MM.1S (cell line): ENCODE results near the gene MAPK9.

Experiments
- DNase-seq: peaks from one replicate; pipeline ENCODE4 v3.0.0-alpha.2; 2015
- H2AFZ ChIP-seq: fragments of 300-600 bp; sonication (generic); 2 replicates; pipeline ENCODE4 v1.6.0; 2016; ENCODE audit warnings: antibody characterized with exemption, low read length
- H3F3A ChIP-seq: fragments of 300-600 bp; sonication (generic); 2 replicates; pipeline ENCODE4 v1.6.1; 2016; ENCODE audit warnings: mild to moderate bottlenecking, antibody characterized with exemption, low read length, moderate library complexity, mixed read lengths; ENCODE audit not compliant: insufficient read depth
- H3K27ac ChIP-seq: fragments of 300-600 bp; sonication (generic); 2 replicates; pipeline ENCODE4 v1.5.1; 2016; ENCODE audit warnings: mild to moderate bottlenecking, low read length
- H3K27me3 ChIP-seq: fragments of 300-600 bp; sonication (generic); replicated peaks from 2 replicates; pipeline ENCODE4 v1.6.0; 2016; ENCODE audit warnings: low read length; ENCODE audit not compliant: insufficient read depth
- H3K36me3 ChIP-seq: fragments of 300-600 bp; sonication (generic); replicated peaks from 2 replicates; pipeline ENCODE4 v1.6.1; 2016; ENCODE audit warnings: mild to moderate bottlenecking, low read length, mixed read lengths; ENCODE audit not compliant: insufficient read depth
- H3K4me1 ChIP-seq: fragments of 300-600 bp; sonication (generic); 2 replicates; pipeline ENCODE4 v1.6.1; 2016; ENCODE audit warnings: low read length, mixed read lengths
- H3K4me2 ChIP-seq: fragments of 300-600 bp; sonication (generic); 2 replicates; pipeline ENCODE4 v1.6.0; 2016; ENCODE audit warnings: low read depth, low read length
- H3K4me3 ChIP-seq: fragments of 300-600 bp; sonication (generic); 2 replicates; pipeline ENCODE4 v1.5.1; 2016; ENCODE audit warnings: low read length, mixed read lengths
- H3K79me2 ChIP-seq: fragments of 300-600 bp; sonication (generic); 2 replicates; pipeline ENCODE4 v1.6.1; 2016; ENCODE audit warnings: mixed run types, low read length, mixed read lengths
- H3K9ac ChIP-seq: fragments of 300-600 bp; sonication (generic); 2 replicates; pipeline ENCODE4 v1.6.1; 2016; ENCODE audit warnings: low read length, mixed read lengths
- H3K9me2 ChIP-seq: fragments of 300-600 bp; sonication (generic); replicated peaks from 2 replicates; pipeline ENCODE4 v1.6.1; 2016; ENCODE audit warnings: mild to moderate bottlenecking, low read length, mixed read lengths; ENCODE audit not compliant: insufficient read depth
- H3K9me3 ChIP-seq: fragments of 300-600 bp; sonication (generic); replicated peaks from 2 replicates; pipeline ENCODE4 v1.6.1; 2016; ENCODE audit warnings: mild to moderate bottlenecking, low read length, mixed read lengths; ENCODE audit not compliant: insufficient read depth
- H4K20me1 ChIP-seq: fragments of 300-600 bp; sonication (generic); 2 replicates; pipeline ENCODE4 v1.6.1; 2016; ENCODE audit warnings: mild to moderate bottlenecking, low read length, moderate library complexity, mixed read lengths; ENCODE audit not compliant: insufficient read depth
- EZH2 ChIP-seq: fragments of 300-600 bp; sonication (generic); optimal IDR thresholded peaks from 2 replicates; pipeline ENCODE3; 2017; ENCODE audit warnings: low read depth, mild to moderate bottlenecking, antibody characterized with exemption, low read length, mixed read lengths
- EZH2phosphoT487 ChIP-seq: fragments of 300-600 bp; sonication (generic); IDR thresholded peaks from 2 replicates; pipeline ENCODE4 v1.6.1; 2018; ENCODE audit warnings: antibody characterized with exemption, low read length
- TF ChIP-seq, protein P1 (sequence below): fragments of 300-600 bp; sonication (generic); IDR thresholded peaks from 2 replicates; pipeline ENCODE4 v1.5.1; 2016; ENCODE audit warnings: antibody characterized with exemption, low read length, mixed read lengths

The MAPK9 gene

DNA sequence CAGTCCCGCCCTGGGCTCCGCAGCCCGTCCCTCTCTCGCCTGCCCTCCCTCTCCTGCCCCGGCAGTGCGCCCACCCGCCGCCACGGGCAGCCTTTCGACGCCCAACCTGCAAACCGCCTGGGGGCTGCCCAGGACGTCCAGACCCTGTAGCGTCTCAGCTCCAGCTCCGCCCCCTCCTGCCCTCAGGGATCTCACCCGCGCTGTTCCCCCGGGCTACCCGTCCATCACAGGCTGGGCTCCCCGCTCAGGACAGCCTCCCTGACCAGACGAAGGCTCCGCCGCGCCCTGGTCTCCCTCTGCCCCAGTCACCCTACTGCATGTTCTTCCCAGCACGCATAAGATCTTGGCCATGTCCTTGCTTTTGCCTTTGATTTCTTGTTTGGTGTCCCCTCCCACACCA lies 84.3 kb downstream of the MAPK9 start:
- no peak overlapping the region for H3K9ac ChIP-seq
- no peaks in the 10 kb centered on the region for H3K9me2 ChIP-seq
- H3K27ac ChIP-seq: no peak overlapping the region
- H3K9me3 ChIP-seq: no peaks in the 10 kb centered on the region
- no peaks in the 10 kb centered on the region for H3K4me1 ChIP-seq
- no peak overlapping the region for H2AFZ ChIP-seq
- no peak overlapping the region for H3K4me3 ChIP-seq
- TF ChIP-seq, protein P1, sequence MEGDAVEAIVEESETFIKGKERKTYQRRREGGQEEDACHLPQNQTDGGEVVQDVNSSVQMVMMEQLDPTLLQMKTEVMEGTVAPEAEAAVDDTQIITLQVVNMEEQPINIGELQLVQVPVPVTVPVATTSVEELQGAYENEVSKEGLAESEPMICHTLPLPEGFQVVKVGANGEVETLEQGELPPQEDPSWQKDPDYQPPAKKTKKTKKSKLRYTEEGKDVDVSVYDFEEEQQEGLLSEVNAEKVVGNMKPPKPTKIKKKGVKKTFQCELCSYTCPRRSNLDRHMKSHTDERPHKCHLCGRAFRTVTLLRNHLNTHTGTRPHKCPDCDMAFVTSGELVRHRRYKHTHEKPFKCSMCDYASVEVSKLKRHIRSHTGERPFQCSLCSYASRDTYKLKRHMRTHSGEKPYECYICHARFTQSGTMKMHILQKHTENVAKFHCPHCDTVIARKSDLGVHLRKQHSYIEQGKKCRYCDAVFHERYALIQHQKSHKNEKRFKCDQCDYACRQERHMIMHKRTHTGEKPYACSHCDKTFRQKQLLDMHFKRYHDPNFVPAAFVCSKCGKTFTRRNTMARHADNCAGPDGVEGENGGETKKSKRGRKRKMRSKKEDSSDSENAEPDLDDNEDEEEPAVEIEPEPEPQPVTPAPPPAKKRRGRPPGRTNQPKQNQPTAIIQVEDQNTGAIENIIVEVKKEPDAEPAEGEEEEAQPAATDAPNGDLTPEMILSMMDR: no peak
- no peak for TF ChIP-seq EZH2phosphoT487
- no peak for TF ChIP-seq EZH2
- H3F3A ChIP-seq: no peaks in the 10 kb centered on the region
- no peaks in the 10 kb centered on the region for H3K36me3 ChIP-seq
- peaks cover 4% of the 10 kb centered on the region; the same call in 1 of the 2 replicates for H3K27me3 ChIP-seq
- no peak for DNase-seq
- no peak overlapping the region for H3K4me2 ChIP-seq
- no peaks in the 10 kb centered on the region for H3K79me2 ChIP-seq
- H4K20me1 ChIP-seq: no peaks in the 10 kb centered on the region

DNA sequence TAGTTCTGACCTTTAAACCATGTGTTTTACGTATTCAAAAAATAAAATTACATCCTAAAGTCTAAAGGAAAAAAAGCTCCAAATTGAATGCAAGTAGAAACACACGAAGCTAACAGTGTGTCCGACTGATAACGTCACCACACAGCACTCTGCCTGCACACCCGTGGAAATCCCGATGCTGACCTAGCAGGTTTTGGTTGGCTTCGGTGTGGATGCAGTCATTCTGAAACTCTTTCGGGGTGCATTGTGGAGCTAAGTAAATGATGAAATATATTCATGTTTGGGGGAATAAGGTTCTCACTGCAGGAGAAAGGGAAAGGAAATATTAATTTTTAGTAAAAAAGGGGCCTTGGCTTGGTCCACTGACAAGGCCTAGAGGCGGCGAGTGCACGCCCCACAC lies 84.9 kb downstream of the MAPK9 start:
- peaks cover 4% of the 10 kb centered on the region; the same call in 1 of the 2 replicates for H3K27me3 ChIP-seq
- TF ChIP-seq, protein P1: no peak
- TF ChIP-seq EZH2phosphoT487 (no peak), EZH2 (no peak)
- H3K36me3 ChIP-seq: no peaks in the 10 kb centered on the region
- no peaks in the 10 kb centered on the region for H4K20me1 ChIP-seq
- no peak overlapping the region for H3K4me2 ChIP-seq
- no peaks in the 10 kb centered on the region for H3K9me2 ChIP-seq
- DNase-seq: no peak
- no peak overlapping the region for H2AFZ ChIP-seq
- no peak overlapping the region for H3K9ac ChIP-seq
- H3K9me3 ChIP-seq: no peaks in the 10 kb centered on the region
- no peak overlapping the region for H3K27ac ChIP-seq
- H3K79me2 ChIP-seq: no peaks in the 10 kb centered on the region
- H3K4me1 ChIP-seq: no peaks in the 10 kb centered on the region
- H3K4me3 ChIP-seq: no peak overlapping the region
- no peaks in the 10 kb centered on the region for H3F3A ChIP-seq

GRCh38 chr5:180205916-180206315 lies 86.0 kb downstream of the MAPK9 start:
- H3K36me3 ChIP-seq: no peaks in the 10 kb centered on the region
- no peak for DNase-seq
- TF ChIP-seq, protein P1: no peak
- TF ChIP-seq EZH2: no peak
- no peak for TF ChIP-seq EZH2phosphoT487
- H3K4me2 ChIP-seq: no peak overlapping the region
- H3K9me3 ChIP-seq: no peaks in the 10 kb centered on the region
- H3K79me2 ChIP-seq: no peaks in the 10 kb centered on the region
- no peaks in the 10 kb centered on the region for H3K4me1 ChIP-seq
- H3F3A ChIP-seq: no peaks in the 10 kb centered on the region
- no peak overlapping the region for H3K9ac ChIP-seq
- no peak overlapping the region for H2AFZ ChIP-seq
- H3K27ac ChIP-seq: no peak overlapping the region
- H3K27me3 ChIP-seq: peaks cover 4% of the 10 kb centered on the region; the same call in 1 of the 2 replicates
- no peaks in the 10 kb centered on the region for H3K9me2 ChIP-seq
- H4K20me1 ChIP-seq: no peaks in the 10 kb centered on the region
- H3K4me3 ChIP-seq: no peak overlapping the region
